GM13977 (cell line): ENCODE data around the gene SLC17A2.

Experiments
- DNase-seq: peaks from one replicate; pipeline ENCODE4 v3.0.0; 2012; ENCODE audit warnings: low spot score
- in situ Hi-C: fragments of 300-500 bp; cut with MboI; formaldehyde crosslinking; loops from one replicate; pipeline ENCODE4 v1.12.0; 2022; ENCODE audit warnings: low sequenced_read_pairs, low pct_unique_long_range_greater_than_20kb, mixed read lengths, inconsistent platforms; ENCODE audit not compliant: unreplicated experiment
- TF ChIP-seq, protein P1 (sequence below): IDR thresholded peaks from 2 replicates; pipeline ENCODE4 v1.5.1; 2012; ENCODE audit warnings: mild to moderate bottlenecking, control low read depth; ENCODE audit not compliant: insufficient read depth; ENCODE audit errors: extremely low read depth, missing control alignments

SLC17A2 gene

DNA sequence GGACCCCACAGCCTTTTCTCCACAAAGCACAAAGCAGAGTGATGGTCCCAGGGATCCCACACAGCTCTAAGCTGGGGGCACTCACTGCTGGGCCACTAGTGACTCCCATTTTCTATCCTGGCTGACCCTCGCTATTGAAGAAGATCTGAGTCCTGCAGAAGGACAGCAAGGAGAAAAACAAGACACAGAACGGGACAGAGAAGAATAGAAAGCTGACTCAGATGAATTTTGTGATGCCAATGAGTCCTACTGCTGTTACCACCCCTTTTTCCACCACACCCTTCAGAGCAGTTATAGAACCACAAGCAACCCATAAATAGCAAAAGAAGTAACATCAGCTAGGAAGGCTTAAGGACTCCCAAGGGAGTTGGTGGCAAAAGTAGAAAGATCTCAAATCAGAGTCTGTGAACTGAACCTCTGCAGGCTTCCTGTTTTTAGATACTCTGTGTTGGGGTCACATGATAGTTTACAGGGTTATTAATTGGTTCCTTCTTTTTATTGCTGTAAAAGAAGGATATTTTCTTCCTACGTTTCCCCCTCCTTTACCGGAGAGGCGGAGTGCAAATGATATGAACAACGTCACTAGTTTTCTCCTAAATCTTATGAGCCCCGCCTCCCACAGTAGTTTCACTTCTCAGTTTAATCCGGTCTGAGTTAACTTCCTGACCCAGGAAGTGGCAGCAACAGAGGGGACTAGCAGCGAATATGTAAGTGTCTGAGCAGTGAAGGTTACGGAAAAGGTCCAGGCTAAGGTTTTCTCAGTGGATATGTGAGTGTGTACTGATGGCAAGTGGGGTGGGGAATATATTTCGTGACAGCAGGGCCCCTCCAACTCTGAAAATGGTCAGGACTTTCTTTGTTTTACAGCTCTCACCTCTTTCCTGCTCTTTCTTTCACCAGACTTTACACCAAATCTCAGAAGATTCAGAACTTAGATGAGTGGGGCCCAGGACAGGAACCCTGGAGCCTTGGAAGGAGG, 31.9 kb upstream of the SLC17A2 start, which contains the start of gene TRIM38:
TSS of gene TRIM38 (plus strand) at position 654 of the 979 bp plus-strand sequence. CDS start 3,721 bp downstream, outside the sequence.
- peak; percentile 61 for DNase-seq
- TF ChIP-seq, protein P1, sequence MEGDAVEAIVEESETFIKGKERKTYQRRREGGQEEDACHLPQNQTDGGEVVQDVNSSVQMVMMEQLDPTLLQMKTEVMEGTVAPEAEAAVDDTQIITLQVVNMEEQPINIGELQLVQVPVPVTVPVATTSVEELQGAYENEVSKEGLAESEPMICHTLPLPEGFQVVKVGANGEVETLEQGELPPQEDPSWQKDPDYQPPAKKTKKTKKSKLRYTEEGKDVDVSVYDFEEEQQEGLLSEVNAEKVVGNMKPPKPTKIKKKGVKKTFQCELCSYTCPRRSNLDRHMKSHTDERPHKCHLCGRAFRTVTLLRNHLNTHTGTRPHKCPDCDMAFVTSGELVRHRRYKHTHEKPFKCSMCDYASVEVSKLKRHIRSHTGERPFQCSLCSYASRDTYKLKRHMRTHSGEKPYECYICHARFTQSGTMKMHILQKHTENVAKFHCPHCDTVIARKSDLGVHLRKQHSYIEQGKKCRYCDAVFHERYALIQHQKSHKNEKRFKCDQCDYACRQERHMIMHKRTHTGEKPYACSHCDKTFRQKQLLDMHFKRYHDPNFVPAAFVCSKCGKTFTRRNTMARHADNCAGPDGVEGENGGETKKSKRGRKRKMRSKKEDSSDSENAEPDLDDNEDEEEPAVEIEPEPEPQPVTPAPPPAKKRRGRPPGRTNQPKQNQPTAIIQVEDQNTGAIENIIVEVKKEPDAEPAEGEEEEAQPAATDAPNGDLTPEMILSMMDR = no peak
- in situ Hi-C loops = loop anchor here (25.0 kb wide), 1 partner anchor 175 kb away; no protein-coding TSS in a partner anchor

DNA sequence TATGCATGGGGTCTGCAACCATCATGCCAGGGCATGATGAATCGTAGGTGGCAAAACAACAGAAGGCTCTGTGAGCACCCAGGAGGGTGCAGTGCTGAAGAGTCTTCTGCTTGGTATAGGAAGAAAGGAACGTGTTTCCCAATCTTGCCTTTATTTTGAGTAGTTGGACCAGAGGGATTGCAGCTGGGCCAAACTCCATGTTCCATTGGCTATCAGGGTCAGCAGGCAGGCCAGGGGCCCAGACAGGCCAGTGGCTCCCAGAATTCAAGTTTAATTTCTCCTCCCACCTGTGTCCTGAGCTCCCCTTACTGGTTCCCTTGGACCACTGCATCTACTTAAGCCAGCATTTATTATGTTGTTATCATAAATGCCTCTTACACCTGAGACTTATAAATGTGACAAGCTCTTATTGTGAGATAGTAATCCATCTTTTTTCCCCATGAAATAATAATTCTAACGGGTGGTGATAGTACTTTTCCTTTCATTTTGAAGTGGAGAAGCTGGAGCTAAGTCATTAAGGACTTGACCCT, 31.2 kb upstream of the SLC17A2 start:
- in situ Hi-C loops = loop anchor here (25.0 kb wide), 1 partner anchor 174 kb away; no protein-coding TSS in a partner anchor
- no peak for DNase-seq
- TF ChIP-seq, protein P1 = peak; percentile 44

DNA sequence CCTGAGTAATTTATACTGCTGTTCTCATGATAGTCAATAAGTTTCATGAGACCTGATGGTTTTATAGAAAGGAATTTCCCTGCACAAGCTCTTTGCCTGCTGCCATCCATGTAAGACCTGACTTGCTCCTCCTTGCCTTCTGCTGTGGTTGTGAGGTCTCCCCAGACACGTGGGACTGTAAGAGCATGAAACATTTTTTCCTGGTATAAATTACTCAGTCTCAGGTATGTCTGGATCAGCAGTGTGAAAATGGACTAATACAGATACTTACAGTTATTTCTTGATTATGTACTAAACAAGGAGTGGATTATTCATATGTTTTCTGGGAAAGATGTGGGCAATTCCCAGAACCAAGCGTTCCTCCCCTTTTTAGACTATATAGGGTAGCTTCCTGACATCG, 30.2 kb upstream of the SLC17A2 start:
- in situ Hi-C loops = loop anchor here (25.0 kb wide), 1 partner anchor 173 kb away; no protein-coding TSS in a partner anchor
- TF ChIP-seq, protein P1 = no peak
- DNase-seq = no peak

DNA sequence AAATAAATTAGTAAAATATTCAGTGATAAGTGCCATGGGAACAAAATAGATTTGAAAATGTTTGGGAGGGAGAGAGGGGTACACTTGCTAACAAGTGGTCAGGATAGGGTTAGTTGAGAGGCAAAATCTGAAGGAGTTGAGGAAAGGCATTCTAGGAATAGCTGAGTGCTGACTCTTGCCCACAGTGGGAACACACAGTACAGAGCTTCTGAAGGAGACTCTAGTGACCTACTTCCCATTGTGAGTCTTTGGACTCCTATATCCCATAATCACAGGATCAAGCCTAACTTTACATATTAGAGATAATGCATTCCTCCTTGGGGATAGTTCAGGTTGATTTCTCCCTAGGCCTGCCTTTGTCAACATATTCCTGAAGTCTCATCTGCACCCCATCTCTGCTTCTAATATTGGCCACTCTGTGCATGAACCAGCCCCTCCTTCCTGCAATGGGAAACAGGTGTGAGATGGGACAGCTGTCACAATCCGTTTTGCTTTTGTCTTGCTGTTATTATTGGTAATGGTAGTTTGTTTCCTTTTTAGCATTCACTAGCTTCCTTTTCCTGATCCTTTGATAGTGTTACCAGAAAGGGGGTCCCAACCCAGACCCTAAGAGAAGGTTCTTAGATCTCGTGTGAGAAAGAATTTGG, 29.5 kb upstream of the SLC17A2 start:
- TF ChIP-seq, protein P1 = no peak
- in situ Hi-C loops = loop anchor here (25.0 kb wide), 1 partner anchor 173 kb away; no protein-coding TSS in a partner anchor
- DNase-seq = no peak

DNA sequence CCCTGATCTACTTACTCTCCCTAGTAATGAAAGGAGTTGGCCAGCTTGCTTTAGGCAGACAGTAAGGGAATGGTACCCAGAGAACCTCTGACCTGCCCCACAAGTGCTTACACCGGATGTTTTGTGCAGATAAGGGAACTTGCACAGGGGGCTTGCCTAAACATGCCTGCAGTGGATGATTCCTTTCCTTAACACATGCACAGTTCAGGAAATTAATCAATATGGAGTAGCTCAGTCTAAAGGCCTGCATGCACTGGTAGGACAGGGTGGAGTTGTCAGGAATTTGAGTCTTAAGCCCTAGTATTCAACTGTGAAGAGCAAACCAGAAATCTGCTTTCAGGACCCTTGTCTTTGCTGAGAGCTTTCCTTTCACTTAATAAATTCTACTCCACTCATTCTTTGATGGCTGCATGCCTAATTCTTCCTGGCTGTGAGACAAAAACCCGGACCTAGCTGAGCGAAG, 28.2 kb upstream of the SLC17A2 start:
- TF ChIP-seq, protein P1 = no peak
- DNase-seq = no peak
- in situ Hi-C loops = loop anchor here (25.0 kb wide), 1 partner anchor 171 kb away; no protein-coding TSS in a partner anchor

DNA sequence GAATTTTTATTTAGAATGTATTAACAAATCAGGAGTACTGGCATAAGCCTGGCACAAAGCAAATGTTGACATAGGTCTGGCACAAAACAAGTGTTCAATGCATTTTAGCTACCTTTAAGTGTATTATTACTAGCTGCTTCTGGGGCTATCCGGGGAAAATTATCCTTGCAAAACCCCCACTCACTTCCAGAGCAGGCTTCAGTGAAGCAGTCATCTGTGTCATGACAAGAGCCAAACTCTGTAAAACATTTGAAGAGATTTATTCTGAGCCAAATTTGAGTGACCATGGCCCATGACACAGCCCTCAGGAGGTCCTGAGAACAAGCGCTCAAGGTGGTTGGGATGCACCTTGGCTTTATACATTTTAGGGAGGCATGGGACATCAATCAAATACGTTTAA, 25.7 kb upstream of the SLC17A2 start:
- DNase-seq = no peak
- TF ChIP-seq, protein P1 = no peak
- in situ Hi-C loops = loop anchor here (25.0 kb wide), 1 partner anchor 169 kb away; no protein-coding TSS in a partner anchor
